GM19099 (cell line): ENCODE results near the gene RMND5B.

Experiments used
- POLR2A ChIP-seq: IDR thresholded peaks from 3 replicates; pipeline ENCODE4 v1.6.1; 2011; ENCODE audit warnings: low read depth; ENCODE audit not compliant: insufficient read length; ENCODE audit errors: extremely low read depth

Gene RMND5B

DNA sequence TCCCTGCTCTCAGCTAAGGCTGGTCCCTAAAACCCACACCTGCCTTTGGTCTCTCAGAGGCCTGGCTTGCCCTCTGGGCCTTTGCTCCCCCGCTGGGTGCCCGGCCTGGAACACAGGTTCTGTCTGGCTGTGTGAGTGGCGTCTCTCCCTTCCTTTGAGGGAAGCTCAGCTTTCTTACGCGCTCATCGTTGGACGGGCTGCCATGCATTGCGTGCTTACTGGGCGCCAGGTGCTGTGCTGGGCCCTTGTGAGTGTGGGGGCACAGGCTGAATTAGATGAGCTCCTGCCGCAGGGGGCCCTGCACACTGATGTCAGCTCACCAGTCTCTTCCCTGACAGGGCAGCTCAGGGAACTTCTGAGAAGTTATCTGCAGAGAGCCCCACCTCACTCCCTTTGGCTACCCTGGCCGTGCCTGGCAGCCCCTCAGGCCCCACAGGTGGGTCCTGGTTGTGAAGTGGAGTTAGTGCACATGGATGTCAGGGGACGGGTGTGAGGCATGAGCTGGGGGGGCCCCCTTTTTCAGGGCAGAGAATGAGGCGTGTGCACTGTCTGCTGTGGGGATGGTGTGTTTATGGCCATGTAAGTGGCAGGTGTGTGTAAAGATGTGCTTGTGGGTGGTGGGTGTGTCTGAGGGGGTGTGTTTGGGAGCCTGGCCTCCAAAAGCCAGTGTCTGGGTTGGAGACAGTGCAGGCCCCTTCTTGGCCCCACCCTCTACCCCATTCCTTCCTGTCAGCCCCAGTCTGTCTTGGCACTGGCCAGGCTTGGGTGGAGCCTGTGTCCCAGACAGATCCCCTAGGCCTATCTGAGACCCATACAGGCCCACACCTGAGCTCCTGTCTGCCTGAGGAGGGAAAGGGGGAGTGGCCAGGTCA lies 7.5 kb upstream of the RMND5B start:
- no peak for TF ChIP-seq POLR2A

DNA sequence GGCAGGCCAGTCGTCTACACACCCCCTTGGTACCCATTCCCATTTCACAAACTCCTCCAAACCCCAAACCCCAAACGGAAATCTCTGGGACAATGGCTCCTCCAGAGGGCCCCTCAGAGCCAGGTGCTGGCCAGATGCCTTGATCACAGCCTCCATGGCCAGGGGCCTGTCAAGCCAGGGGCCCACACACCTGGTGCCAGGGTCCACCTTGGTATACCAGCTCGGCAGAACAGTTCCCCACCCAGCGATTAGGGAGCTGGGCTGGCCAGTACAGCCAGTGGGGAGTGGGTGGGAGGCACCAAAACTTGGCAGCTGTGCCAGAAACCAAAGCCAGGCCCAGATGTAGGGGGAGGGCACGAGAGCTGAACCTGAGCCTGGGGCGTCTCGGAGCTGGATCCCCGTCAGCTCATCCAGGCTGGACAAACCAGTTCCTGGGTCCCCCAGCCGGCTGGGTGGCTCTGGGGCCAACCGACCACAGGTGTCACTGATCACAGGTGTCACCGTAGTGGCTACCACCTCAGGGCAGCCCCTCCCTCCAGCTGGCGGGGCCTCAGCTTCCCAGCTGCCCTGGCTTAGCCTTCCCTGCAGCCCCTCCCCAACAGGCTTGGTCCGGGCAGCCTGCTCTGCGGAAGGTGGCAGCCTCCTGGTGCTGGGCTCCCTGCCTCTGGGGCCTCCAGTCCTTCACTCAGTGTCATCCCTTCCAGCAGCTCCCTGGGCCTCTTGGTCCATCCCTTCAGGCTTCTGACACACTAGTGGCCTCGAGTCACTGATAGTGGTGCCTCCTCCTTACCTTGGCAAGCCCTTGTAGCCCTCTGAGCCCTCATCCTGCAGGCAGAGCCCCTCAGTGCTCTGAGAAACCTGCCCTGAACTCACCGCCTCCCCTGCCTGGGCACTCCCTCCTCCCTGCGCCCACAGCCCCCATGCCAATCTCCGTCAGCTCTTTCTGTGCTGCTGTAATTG lies 6.6 kb upstream of the RMND5B start:
- no peak for TF ChIP-seq POLR2A

GRCh38 chr5:178125253-178125906 lies 5.4 kb upstream of the RMND5B start:
- no peak for TF ChIP-seq POLR2A

DNA sequence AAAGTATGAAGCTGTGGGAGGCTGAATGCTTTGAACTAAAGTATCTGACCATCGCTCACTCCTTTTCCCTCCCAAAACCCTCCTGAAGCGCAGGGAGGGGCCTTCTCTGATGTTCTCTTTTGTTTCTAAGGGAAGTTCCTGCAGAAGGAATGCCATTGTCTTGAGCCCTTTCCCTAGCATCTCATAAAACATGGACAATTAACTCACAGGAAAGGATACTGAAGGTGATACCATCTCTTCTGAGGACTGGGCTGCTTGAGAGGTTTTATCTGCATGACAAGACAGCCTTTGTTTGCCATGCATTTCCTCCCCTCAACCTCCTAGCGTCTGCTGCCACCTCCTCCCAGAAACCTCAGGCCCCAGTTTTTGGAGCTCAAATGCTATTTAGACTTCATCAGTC lies 4.3 kb upstream of the RMND5B start:
- TF ChIP-seq POLR2A: no peak

GRCh38 chr5:178129296-178129695 lies 1.5 kb upstream of the RMND5B start:
- TF ChIP-seq POLR2A: no peak

DNA sequence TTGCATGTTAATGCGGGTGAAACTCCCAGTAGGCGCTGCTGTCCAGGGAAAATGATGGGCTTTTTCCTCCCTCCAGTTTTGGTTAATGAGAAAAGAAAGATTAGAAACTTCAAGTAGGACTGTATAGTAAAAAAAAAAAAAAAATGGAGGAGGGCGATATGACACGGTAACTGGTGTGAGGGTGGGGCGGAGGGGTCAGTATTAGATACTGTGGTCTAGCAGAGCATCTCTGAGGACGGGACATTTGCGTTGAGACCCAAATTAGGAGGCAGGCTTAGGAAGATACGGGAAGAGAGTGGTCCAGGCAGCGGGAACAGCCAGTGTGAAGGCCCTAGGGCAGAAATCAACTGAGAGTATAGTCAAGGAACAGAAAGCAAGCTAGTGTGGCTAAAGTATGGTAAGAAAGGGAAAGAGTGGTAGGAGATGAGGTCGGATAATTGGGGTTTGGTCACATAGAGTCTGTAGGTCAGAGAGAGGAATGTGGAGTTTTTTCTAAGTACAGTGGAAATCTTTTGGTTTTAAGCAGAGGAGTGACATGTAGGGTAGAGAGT lies 707 bp downstream of the RMND5B start:
- TF ChIP-seq POLR2A: no peak

DNA sequence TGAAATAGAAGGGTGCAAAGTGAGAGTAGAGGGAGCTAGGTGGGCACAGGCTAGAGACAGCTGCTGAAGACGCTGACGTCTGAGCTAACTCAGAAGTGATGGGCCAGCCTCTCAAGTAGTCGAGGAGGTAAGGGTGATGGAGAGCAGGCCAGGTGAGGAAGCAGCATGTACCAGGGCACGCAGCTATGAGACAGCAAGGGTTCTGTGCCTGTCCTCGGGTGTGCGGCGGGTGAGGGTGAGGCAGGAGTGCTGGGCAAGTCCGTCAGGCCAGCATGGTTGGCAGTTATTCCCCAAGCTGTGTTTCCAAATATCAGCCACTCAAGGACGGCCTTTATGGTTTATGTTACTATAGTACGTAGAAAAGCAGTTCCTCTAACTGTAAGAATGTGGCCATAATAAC lies 6.2 kb downstream of the RMND5B start:
- no peak for TF ChIP-seq POLR2A

- no peak for TF ChIP-seq POLR2A
Observed at GRCh38 chr5:178137991-178138390, 7.2 kb downstream of the RMND5B start.

DNA sequence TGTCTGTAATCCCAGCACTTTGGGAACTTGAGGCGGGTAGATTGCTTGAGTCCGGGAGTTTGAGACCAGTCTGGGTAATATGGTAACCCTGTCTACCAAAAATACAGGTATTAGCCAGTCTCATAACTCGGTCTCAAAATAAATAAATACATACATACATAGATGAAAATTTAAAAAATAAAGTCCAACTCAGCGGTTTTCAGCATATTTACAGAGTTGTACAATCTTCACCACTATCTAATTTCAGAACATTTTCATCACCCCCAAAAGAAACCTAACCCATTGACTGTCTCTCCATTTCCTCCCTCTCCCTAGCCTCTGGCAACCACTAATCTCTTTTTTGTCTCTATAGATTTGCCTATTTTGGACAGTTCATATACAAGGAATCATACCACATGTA lies 10.7 kb downstream of the RMND5B start:
- no peak for TF ChIP-seq POLR2A

DNA sequence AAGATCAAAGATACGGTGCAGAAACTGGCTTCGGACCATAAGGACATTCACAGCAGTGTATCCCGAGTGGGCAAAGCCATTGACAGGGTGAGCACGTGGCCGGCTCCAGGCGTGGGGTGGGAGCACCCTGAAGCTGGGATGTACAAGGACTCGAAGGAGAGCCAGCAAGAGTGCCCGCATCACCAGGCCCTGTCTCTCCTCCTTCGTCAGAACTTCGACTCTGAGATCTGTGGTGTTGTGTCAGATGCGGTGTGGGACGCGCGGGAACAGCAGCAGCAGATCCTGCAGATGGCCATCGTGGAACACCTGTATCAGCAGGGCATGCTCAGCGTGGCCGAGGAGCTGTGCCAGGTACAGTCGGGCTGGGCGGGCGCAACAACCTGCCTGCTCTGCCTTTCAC lies 11.8 kb downstream of the RMND5B start:
- no peak for TF ChIP-seq POLR2A

DNA sequence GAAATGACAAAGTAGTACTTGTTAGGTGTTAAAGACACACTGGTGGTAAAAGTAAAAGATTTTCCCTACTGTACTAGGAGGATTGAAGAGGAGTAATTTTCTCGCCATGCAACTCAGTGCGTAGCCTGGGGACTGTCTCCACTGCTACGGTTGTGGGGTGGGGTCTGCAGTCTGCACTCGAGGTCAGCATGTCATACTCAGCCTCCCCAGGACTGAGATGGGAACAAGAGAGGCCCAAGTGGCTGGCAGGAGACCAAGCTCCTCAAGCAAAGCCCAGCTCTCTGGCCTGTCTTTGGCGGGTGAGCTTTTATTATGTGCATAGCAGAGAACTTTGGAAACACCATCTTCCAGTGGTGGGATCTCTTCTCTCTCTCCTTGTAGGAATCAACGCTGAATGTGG lies 12.4 kb downstream of the RMND5B start:
- TF ChIP-seq POLR2A: no peak

DNA sequence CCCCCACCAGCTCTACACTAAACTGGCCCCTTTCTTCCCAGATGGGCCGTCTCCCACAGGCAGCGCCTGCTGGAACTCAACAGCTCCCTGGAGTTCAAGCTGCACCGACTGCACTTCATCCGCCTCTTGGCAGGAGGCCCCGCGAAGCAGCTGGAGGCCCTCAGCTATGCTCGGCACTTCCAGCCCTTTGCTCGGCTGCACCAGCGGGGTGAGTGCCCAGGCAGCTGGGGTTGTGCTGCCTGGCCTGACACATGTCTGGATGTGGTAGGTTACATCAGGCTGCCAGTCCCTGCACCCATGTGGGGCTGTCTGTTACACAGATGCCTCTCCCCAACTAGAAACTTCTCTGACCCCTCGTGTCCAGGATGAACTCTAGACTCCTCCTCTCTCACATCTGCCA lies 13.1 kb downstream of the RMND5B start:
- no peak for TF ChIP-seq POLR2A

- no peak for TF ChIP-seq POLR2A
Observed at GRCh38 chr5:178145965-178146820, 15.4 kb downstream of the RMND5B start.

DNA sequence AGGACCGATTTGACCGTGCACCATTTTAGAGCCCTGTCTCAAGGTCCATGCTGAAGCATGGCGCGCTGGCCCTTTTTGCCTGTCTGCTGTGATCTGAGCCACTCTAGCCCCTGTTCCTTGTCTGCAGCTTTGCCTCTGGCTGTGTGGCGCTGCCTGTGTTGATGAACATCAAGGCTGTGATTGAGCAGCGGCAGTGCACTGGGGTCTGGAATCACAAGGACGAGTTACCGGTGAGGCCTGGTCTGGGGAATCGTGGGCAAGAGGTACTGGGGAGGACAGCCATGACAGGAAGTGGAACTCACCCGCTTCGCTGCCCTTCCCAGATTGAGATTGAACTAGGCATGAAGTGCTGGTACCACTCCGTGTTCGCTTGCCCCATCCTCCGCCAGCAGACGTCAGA lies 16.6 kb downstream of the RMND5B start:
- TF ChIP-seq POLR2A: no peak
